GM23338 (cell line): ENCODE data around the gene RNF41. TPM values are rescaled to one million over a fixed set of nuclear protein-coding genes. Genes with fewer than 3 reads are reported as not detected.

Experiments
- ATAC-seq: fragments of 200-7000 bp; cut with Tn5 transposase; 3 replicates; pipeline ENCODE4 v1.9.1; 2020
- DNase-seq: peaks from one replicate; pipeline ENCODE4 v3.0.0-alpha.2; 2015; ENCODE audit warnings: low spot score
- H2AFZ ChIP-seq: fragments of 200-600 bp; sonication (generic); 2 replicates; pipeline ENCODE4 v1.8.0; 2016; ENCODE audit warnings: antibody characterized with exemption, mild to moderate bottlenecking, moderate library complexity
- H3F3A ChIP-seq: fragments of 200-600 bp; sonication (generic); replicated peaks from 2 replicates; pipeline ENCODE4 v1.8.0; 2017; ENCODE audit warnings: antibody characterized with exemption, mixed run types, low read depth
- H3K27ac ChIP-seq: fragments of 200-600 bp; sonication (generic); 2 replicates; pipeline ENCODE4 v1.6.1; 2016; ENCODE audit warnings: low read depth
- H3K27me3 ChIP-seq: fragments of 200-600 bp; sonication (generic); 2 replicates; pipeline ENCODE4 v1.8.0; 2016; ENCODE audit warnings: mild to moderate bottlenecking, mixed run types, moderate library complexity; ENCODE audit not compliant: insufficient read depth
- H3K36me3 ChIP-seq: fragments of 200-600 bp; sonication (generic); 2 replicates; pipeline ENCODE4 v1.8.0; 2016; ENCODE audit warnings: mild to moderate bottlenecking; ENCODE audit not compliant: insufficient read depth
- H3K4me1 ChIP-seq: fragments of 200-600 bp; sonication (generic); 2 replicates; pipeline ENCODE4 v1.8.0; 2016; ENCODE audit warnings: mild to moderate bottlenecking, moderate library complexity; ENCODE audit not compliant: insufficient read depth
- H3K4me2 ChIP-seq: fragments of 200-600 bp; sonication (generic); 2 replicates; pipeline ENCODE4 v1.7.1; 2017; ENCODE audit warnings: mixed run types
- H3K4me3 ChIP-seq: fragments of 200-600 bp; sonication (generic); 2 replicates; pipeline ENCODE4 v1.6.1; 2016; ENCODE audit warnings: mixed run types
- H3K79me2 ChIP-seq: fragments of 200-600 bp; sonication (generic); replicated peaks from 2 replicates; pipeline ENCODE4 v1.8.0; 2017; ENCODE audit warnings: mild to moderate bottlenecking; ENCODE audit not compliant: insufficient read depth
- H3K9me2 ChIP-seq: fragments of 200-600 bp; sonication (generic); 2 replicates; pipeline ENCODE4 v1.8.0; 2017; ENCODE audit not compliant: insufficient read depth
- H4K20me1 ChIP-seq: fragments of 200-600 bp; sonication (generic); replicated peaks from 2 replicates; pipeline ENCODE4 v1.8.0; 2017; ENCODE audit warnings: mild to moderate bottlenecking; ENCODE audit not compliant: insufficient read depth
- H3K27ac Mint-ChIP-seq: 2 replicates; pipeline ENCODE4 v1.8.0; 2020; ENCODE audit warnings: inconsistent platforms, mild to moderate bottlenecking, moderate library complexity, mixed read lengths
- H3K27me3 Mint-ChIP-seq: 3 replicates; pipeline ENCODE4 v1.8.0; 2022; ENCODE audit warnings: low read depth, mild to moderate bottlenecking, moderate library complexity, mixed read lengths, inconsistent platforms; ENCODE audit not compliant: insufficient read depth, poor library complexity
- H3K36me3 Mint-ChIP-seq: 3 replicates; pipeline ENCODE4 v1.8.0; 2021; ENCODE audit warnings: low read depth, mild to moderate bottlenecking, inconsistent platforms, moderate library complexity, mixed read lengths
- H3K4me1 Mint-ChIP-seq: 3 replicates; pipeline ENCODE4 v1.8.0; 2020; ENCODE audit warnings: mild to moderate bottlenecking, inconsistent platforms, mixed read lengths
- H3K4me3 Mint-ChIP-seq: 3 replicates; pipeline ENCODE4 v1.8.0; 2021; ENCODE audit warnings: moderate library complexity, mild to moderate bottlenecking, inconsistent platforms, mixed read lengths
- H3K9me3 Mint-ChIP-seq: 3 replicates; pipeline ENCODE4 v1.8.0; 2020; ENCODE audit warnings: moderate library complexity, mild to moderate bottlenecking, inconsistent platforms, mixed read lengths
- EZH2 ChIP-seq: fragments of 200-600 bp; sonication (generic); IDR thresholded peaks from one replicate; pipeline ENCODE4 v1.8.0; 2017; ENCODE audit warnings: antibody characterized with exemption, mild to moderate bottlenecking, low read depth; ENCODE audit not compliant: unreplicated experiment
- JUNB ChIP-seq: IDR thresholded peaks from one replicate; pipeline ENCODE4 v1.6.1; 2016; ENCODE audit warnings: antibody characterized with exemption; ENCODE audit not compliant: unreplicated experiment
- NANOG ChIP-seq: IDR thresholded peaks from 2 replicates; pipeline ENCODE4 v1.6.1; 2016; ENCODE audit warnings: antibody characterized with exemption, borderline replicate concordance
- ZNF114 ChIP-seq: fragments of 250-450 bp; sonication (Bioruptor Pico); IDR thresholded peaks from 2 replicates; pipeline ENCODE4 v1.5.0; 2020; ENCODE audit warnings: mild to moderate bottlenecking, moderate library complexity
- ZNF331 ChIP-seq: fragments of 250-450 bp; sonication (Bioruptor Pico); IDR thresholded peaks from 2 replicates; pipeline ENCODE4 v1.5.0; 2020; ENCODE audit warnings: low read depth, mild to moderate bottlenecking, moderate library complexity
- polyA plus RNA-seq: library from polyadenylated mRNA; unstranded; fragments of >200 nt; fragmentation: Nextera tagmentation; extraction: Ambion mirVana; gene quantifications from 2 replicates; pipeline ENCODE4 v1.2.1, GENCODE V29; 2016
- total RNA-seq: library from RNA; depleted of rRNA; stranded (reverse); fragments of >200 nt; shearing (Covaris generic); gene quantifications from 2 replicates; pipeline ENCODE4 v1.2.3, GENCODE V29; 2014
- TF ChIP-seq, protein P1 (sequence below): fragments of 250-450 bp; sonication (Bioruptor Pico); IDR thresholded peaks from 2 replicates; pipeline ENCODE4 v1.5.0; 2020; ENCODE audit warnings: mild to moderate bottlenecking, moderate library complexity
- TF ChIP-seq, protein P2 (sequence below): IDR thresholded peaks from one replicate; pipeline ENCODE4 v1.6.1; 2018; ENCODE audit warnings: antibody characterized with exemption; ENCODE audit not compliant: unreplicated experiment
- TF ChIP-seq, protein P3 (sequence below), 2 experiments: fragments of 200-600 bp in 1 of 2; sonication (generic) in 1 of 2; conservative IDR thresholded peaks; 2 replicates each; pipeline versions ENCODE4 v1.5.1 to v1.6.1; 2016 to 2017; ENCODE audit warnings: antibody characterized with exemption in 2 of 2, low read depth in 2 of 2, mild to moderate bottlenecking in 2 of 2, moderate library complexity in 1 of 2

RNF41 gene
- total and polyA plus RNA-seq, 2 experiments from 2014 or later = 15.3 to 77.1 TPM

DNA sequence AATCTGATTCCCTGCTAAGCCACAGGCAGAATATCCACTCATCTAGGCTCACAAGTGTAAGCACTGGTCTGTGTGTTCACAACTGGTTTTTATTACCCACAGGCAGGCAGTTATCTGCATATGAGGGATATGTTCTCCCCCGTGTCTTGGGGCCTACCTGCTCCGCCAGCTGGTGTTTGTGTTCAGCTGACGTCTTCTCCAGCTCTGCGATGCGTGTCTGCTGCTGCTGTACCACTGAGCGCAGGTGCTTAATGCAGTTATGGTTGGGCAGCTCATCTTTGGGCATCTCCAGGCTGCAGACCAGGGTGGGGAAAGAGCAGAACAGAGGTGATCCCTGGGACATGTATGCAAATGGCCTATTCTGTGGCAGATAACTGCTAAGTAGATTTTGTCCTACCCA is 13.7 kb downstream of the RNF41 start:
- no peaks in the 10 kb centered on the region; the same call in 2 of the 3 replicates for H3K4me1 Mint-ChIP-seq
- TF ChIP-seq, protein P1, sequence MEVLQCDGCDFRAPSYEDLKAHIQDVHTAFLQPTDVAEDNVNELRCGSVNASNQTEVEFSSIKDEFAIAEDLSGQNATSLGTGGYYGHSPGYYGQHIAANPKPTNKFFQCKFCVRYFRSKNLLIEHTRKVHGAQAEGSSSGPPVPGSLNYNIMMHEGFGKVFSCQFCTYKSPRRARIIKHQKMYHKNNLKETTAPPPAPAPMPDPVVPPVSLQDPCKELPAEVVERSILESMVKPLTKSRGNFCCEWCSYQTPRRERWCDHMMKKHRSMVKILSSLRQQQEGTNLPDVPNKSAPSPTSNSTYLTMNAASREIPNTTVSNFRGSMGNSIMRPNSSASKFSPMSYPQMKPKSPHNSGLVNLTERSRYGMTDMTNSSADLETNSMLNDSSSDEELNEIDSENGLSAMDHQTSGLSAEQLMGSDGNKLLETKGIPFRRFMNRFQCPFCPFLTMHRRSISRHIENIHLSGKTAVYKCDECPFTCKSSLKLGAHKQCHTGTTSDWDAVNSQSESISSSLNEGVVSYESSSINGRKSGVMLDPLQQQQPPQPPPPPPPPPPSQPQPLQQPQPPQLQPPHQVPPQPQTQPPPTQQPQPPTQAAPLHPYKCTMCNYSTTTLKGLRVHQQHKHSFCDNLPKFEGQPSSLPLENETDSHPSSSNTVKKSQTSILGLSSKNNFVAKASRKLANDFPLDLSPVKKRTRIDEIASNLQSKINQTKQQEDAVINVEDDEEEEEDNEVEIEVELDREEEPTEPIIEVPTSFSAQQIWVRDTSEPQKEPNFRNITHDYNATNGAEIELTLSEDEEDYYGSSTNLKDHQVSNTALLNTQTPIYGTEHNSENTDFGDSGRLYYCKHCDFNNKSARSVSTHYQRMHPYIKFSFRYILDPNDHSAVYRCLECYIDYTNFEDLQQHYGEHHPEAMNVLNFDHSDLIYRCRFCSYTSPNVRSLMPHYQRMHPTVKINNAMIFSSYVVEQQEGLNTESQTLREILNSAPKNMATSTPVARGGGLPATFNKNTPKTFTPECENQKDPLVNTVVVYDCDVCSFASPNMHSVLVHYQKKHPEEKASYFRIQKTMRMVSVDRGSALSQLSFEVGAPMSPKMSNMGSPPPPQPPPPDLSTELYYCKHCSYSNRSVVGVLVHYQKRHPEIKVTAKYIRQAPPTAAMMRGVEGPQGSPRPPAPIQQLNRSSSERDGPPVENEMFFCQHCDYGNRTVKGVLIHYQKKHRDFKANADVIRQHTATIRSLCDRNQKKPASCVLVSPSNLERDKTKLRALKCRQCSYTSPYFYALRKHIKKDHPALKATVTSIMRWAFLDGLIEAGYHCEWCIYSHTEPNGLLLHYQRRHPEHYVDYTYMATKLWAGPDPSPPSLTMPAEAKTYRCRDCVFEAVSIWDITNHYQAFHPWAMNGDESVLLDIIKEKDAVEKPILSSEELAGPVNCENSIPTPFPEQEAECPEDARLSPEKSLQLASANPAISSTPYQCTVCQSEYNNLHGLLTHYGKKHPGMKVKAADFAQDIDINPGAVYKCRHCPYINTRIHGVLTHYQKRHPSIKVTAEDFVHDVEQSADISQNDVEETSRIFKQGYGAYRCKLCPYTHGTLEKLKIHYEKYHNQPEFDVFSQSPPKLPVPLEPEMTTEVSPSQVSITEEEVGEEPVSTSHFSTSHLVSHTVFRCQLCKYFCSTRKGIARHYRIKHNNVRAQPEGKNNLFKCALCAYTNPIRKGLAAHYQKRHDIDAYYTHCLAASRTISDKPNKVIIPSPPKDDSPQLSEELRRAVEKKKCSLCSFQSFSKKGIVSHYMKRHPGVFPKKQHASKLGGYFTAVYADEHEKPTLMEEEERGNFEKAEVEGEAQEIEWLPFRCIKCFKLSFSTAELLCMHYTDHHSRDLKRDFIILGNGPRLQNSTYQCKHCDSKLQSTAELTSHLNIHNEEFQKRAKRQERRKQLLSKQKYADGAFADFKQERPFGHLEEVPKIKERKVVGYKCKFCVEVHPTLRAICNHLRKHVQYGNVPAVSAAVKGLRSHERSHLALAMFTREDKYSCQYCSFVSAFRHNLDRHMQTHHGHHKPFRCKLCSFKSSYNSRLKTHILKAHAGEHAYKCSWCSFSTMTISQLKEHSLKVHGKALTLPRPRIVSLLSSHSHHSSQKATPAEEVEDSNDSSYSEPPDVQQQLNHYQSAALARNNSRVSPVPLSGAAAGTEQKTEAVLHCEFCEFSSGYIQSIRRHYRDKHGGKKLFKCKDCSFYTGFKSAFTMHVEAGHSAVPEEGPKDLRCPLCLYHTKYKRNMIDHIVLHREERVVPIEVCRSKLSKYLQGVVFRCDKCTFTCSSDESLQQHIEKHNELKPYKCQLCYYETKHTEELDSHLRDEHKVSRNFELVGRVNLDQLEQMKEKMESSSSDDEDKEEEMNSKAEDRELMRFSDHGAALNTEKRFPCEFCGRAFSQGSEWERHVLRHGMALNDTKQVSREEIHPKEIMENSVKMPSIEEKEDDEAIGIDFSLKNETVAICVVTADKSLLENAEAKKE (CRISPR knock-in tag) = no peak
- TF ChIP-seq, protein P2, sequence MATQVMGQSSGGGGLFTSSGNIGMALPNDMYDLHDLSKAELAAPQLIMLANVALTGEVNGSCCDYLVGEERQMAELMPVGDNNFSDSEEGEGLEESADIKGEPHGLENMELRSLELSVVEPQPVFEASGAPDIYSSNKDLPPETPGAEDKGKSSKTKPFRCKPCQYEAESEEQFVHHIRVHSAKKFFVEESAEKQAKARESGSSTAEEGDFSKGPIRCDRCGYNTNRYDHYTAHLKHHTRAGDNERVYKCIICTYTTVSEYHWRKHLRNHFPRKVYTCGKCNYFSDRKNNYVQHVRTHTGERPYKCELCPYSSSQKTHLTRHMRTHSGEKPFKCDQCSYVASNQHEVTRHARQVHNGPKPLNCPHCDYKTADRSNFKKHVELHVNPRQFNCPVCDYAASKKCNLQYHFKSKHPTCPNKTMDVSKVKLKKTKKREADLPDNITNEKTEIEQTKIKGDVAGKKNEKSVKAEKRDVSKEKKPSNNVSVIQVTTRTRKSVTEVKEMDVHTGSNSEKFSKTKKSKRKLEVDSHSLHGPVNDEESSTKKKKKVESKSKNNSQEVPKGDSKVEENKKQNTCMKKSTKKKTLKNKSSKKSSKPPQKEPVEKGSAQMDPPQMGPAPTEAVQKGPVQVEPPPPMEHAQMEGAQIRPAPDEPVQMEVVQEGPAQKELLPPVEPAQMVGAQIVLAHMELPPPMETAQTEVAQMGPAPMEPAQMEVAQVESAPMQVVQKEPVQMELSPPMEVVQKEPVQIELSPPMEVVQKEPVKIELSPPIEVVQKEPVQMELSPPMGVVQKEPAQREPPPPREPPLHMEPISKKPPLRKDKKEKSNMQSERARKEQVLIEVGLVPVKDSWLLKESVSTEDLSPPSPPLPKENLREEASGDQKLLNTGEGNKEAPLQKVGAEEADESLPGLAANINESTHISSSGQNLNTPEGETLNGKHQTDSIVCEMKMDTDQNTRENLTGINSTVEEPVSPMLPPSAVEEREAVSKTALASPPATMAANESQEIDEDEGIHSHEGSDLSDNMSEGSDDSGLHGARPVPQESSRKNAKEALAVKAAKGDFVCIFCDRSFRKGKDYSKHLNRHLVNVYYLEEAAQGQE = no peak
- TF ChIP-seq ZNF114 = no peak
- TF ChIP-seq ZNF331 (CRISPR knock-in tag) = no peak
- no peak for TF ChIP-seq JUNB
- TF ChIP-seq, protein P3, sequence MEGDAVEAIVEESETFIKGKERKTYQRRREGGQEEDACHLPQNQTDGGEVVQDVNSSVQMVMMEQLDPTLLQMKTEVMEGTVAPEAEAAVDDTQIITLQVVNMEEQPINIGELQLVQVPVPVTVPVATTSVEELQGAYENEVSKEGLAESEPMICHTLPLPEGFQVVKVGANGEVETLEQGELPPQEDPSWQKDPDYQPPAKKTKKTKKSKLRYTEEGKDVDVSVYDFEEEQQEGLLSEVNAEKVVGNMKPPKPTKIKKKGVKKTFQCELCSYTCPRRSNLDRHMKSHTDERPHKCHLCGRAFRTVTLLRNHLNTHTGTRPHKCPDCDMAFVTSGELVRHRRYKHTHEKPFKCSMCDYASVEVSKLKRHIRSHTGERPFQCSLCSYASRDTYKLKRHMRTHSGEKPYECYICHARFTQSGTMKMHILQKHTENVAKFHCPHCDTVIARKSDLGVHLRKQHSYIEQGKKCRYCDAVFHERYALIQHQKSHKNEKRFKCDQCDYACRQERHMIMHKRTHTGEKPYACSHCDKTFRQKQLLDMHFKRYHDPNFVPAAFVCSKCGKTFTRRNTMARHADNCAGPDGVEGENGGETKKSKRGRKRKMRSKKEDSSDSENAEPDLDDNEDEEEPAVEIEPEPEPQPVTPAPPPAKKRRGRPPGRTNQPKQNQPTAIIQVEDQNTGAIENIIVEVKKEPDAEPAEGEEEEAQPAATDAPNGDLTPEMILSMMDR (conservative IDR thresholded peaks at IDR 0.05; ENCODE audit: low read depth in 2 of 2) = no peak
- TF ChIP-seq NANOG = no peak
- no peak for TF ChIP-seq EZH2
- no peaks in the 10 kb centered on the region for H3K9me3 Mint-ChIP-seq
- H3K36me3 ChIP-seq = peaks cover 54% of the 10 kb centered on the region
- no peak overlapping the region for H3K27ac Mint-ChIP-seq
- no peak for ATAC-seq
- peaks cover 15% of the 10 kb centered on the region for H4K20me1 ChIP-seq
- H2AFZ ChIP-seq = no peak overlapping the region
- no peak overlapping the region for H3K4me3 ChIP-seq
- no peaks in the 10 kb centered on the region for H3K9me2 ChIP-seq
- peaks cover 32% of the 10 kb centered on the region for H3F3A ChIP-seq
- no peak for DNase-seq
- H3K27ac ChIP-seq = no peak overlapping the region
- H3K4me1 ChIP-seq = no peaks in the 10 kb centered on the region
- H3K27me3 ChIP-seq = no peaks in the 10 kb centered on the region
- peaks cover 89% of the 10 kb centered on the region for H3K36me3 Mint-ChIP-seq
- no peak overlapping the region for H3K4me3 Mint-ChIP-seq
- no peaks in the 10 kb centered on the region for H3K27me3 Mint-ChIP-seq
- no peaks in the 10 kb centered on the region for H3K79me2 ChIP-seq
- no peak overlapping the region for H3K4me2 ChIP-seq
